ENCODE results near the gene TGM1.
"Not testable (repeated sequence)": the region's sequence is repeated elsewhere in the genome, so short reads cannot be mapped to it uniquely, and the experiment has no call there.

TGM1 gene

GRCh38 chr14:24207104-24207551, 55.8 kb downstream of the TGM1 start:
- Mint-ChIP-seq H3K27ac (no peak overlapping the region), H3K9me3 (peaks cover 7% of the 10 kb centered on the region), H3K4me1 (no peaks in the 10 kb centered on the region), H3K4me3 (no peak overlapping the region), H3K27me3 (ENCODE audit: low read depth) (no peaks in the 10 kb centered on the region), H3K36me3 (ENCODE audit: low read depth) (peaks cover 77% of the 10 kb centered on the region)
- TF ChIP-seq, protein P1, sequence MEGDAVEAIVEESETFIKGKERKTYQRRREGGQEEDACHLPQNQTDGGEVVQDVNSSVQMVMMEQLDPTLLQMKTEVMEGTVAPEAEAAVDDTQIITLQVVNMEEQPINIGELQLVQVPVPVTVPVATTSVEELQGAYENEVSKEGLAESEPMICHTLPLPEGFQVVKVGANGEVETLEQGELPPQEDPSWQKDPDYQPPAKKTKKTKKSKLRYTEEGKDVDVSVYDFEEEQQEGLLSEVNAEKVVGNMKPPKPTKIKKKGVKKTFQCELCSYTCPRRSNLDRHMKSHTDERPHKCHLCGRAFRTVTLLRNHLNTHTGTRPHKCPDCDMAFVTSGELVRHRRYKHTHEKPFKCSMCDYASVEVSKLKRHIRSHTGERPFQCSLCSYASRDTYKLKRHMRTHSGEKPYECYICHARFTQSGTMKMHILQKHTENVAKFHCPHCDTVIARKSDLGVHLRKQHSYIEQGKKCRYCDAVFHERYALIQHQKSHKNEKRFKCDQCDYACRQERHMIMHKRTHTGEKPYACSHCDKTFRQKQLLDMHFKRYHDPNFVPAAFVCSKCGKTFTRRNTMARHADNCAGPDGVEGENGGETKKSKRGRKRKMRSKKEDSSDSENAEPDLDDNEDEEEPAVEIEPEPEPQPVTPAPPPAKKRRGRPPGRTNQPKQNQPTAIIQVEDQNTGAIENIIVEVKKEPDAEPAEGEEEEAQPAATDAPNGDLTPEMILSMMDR (IDR thresholded peaks at IDR 0.05; ENCODE audit: unreplicated experiment in 3 of 3): no peak

DNA sequence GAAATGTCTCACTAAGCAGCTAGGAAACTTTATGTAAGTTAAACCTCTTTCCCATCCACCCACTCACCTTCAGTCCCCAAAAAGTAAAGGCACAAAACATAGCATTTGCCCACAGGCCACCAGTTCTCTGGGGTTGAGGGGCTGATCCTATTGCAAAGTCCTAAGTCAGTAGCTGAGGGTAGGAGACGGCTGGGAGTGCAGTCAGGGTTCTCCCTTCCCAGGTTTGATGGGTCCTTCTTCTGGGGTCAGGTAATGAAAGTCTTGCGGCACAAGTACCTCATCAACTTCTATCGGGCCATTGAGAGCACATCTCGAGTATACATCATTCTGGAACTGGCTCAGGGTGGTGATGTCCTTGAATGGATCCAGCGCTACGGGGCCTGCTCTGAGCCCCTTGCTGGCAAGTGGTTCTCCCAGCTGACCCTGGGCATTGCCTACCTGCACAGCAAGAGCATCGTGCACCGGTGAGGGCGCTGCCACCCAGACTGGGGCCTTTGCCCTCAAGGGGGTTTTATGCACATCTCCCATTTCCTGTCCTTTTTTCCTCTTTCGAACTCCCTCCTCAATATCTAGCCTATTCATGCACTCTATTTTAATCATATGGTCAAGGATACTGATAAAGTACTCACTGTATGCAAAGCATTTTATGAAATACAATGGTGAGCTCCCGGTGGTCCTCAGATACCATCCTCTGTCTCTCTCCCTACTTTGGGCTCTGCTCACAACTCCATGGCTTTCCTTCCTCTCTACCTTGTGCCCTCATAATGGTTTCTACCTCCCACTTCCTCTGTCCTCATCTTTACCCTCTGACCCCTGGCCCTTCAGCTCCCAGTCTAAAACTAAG, 56.5 kb downstream of the TGM1 start:
- TF ChIP-seq, protein P1 (IDR thresholded peaks at IDR 0.05; ENCODE audit: unreplicated experiment in 3 of 3): no peak
- no peaks in the 10 kb centered on the region for H3K27me3 Mint-ChIP-seq (ENCODE audit: low read depth)
- H3K4me3 Mint-ChIP-seq: no peak overlapping the region
- peaks cover 80% of the 10 kb centered on the region for H3K36me3 Mint-ChIP-seq (ENCODE audit: low read depth)
- no peaks in the 10 kb centered on the region for H3K4me1 Mint-ChIP-seq
- H3K9me3 Mint-ChIP-seq: peaks cover 7% of the 10 kb centered on the region
- no peak overlapping the region for H3K27ac Mint-ChIP-seq

DNA sequence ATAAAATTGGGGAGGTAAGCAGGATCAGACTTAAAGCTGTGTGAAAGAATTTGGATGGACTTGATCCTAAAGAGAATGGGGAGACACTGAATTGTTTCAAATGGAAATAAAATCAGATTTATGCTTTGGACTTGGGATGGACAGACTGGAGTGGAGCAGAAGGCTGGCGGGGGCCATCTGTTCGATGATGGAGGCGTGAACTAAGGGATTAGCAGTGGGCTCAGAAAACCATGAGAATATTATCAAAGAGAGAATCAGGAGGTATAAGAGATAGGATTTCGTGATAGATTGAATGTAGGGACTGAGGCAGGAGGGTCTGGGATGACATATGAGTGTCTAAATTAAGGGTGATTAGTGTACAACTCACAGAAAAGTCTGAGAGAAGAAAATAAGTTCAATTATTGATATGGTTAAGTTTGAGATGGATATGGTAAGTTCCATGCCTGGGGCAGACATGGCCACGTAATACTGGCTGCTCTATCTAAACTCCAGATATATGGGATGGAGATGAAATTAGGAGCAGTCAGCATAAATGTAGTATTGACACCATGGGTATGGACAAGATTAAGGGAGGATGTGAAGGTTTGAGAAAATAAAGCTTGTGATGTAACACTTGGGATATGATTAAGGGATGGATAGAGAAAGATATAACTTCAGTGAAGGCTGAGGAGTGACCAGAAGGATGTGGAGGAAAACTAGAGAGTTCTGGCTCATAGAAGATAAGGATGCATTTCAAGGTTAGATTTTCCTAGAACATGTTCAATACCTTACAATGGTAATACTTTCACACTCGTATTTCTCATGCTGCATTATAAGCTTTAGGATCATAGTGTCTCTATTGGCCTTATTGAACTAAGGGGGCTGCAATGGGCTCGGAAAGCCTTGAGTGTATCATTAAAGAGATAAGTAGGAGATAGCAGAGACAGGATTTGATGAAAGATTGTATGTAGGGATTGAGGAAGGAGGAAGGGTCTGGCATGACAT, 58.5 kb downstream of the TGM1 start:
- Mint-ChIP-seq H3K4me1 (no peaks in the 10 kb centered on the region), H3K9me3 (peaks cover 7% of the 10 kb centered on the region), H3K27ac (no peak overlapping the region), H3K27me3 (ENCODE audit: low read depth) (no peaks in the 10 kb centered on the region), H3K4me3 (no peak overlapping the region), H3K36me3 (ENCODE audit: low read depth) (peaks cover 79% of the 10 kb centered on the region)
- TF ChIP-seq, protein P1 (IDR thresholded peaks at IDR 0.05; ENCODE audit: unreplicated experiment in 3 of 3): no peak

GRCh38 chr14:24203249-24203886, 59.6 kb downstream of the TGM1 start:
- H3K4me1 Mint-ChIP-seq; H3K27me3 Mint-ChIP-seq (ENCODE audit: low read depth); H3K9me3 Mint-ChIP-seq; H3K27ac Mint-ChIP-seq; H3K4me3 Mint-ChIP-seq: not testable (repeated sequence)
- peaks cover 84% of the 10 kb centered on the region for H3K36me3 Mint-ChIP-seq (ENCODE audit: low read depth)

GRCh38 chr14:24202538-24202937, 60.4 kb downstream of the TGM1 start:
- not testable (repeated sequence) for H3K4me3 Mint-ChIP-seq; H3K27me3 Mint-ChIP-seq (ENCODE audit: low read depth); H3K9me3 Mint-ChIP-seq; H3K4me1 Mint-ChIP-seq; H3K27ac Mint-ChIP-seq
- H3K36me3 Mint-ChIP-seq (ENCODE audit: low read depth): peaks cover 77% of the 10 kb centered on the region
